Fibroblast of mammary gland (primary cell): ENCODE data around the gene ZDHHC11B.
"Not testable (repeated sequence)": the region's sequence is repeated elsewhere in the genome, so short reads cannot be mapped to it uniquely, and the experiment has no call there.

ENCODE experiments used
- DNase-seq: peaks from one replicate; pipeline ENCODE4 v3.0.0-alpha.2; 2010; ENCODE audit warnings: low read depth
- H3K4me3 ChIP-seq: 2 replicates; pipeline ENCODE4 v1.5.1; 2011; ENCODE audit warnings: low read depth, mild to moderate bottlenecking, low read length, moderate library complexity; ENCODE audit not compliant: control insufficient read depth
- CTCF ChIP-seq: conservative IDR thresholded peaks from 2 replicates; pipeline ENCODE4 v1.5.1; 2011; ENCODE audit warnings: low read depth, low read length, inconsistent platforms; ENCODE audit not compliant: control insufficient read depth, insufficient read depth

Gene ZDHHC11B

DNA sequence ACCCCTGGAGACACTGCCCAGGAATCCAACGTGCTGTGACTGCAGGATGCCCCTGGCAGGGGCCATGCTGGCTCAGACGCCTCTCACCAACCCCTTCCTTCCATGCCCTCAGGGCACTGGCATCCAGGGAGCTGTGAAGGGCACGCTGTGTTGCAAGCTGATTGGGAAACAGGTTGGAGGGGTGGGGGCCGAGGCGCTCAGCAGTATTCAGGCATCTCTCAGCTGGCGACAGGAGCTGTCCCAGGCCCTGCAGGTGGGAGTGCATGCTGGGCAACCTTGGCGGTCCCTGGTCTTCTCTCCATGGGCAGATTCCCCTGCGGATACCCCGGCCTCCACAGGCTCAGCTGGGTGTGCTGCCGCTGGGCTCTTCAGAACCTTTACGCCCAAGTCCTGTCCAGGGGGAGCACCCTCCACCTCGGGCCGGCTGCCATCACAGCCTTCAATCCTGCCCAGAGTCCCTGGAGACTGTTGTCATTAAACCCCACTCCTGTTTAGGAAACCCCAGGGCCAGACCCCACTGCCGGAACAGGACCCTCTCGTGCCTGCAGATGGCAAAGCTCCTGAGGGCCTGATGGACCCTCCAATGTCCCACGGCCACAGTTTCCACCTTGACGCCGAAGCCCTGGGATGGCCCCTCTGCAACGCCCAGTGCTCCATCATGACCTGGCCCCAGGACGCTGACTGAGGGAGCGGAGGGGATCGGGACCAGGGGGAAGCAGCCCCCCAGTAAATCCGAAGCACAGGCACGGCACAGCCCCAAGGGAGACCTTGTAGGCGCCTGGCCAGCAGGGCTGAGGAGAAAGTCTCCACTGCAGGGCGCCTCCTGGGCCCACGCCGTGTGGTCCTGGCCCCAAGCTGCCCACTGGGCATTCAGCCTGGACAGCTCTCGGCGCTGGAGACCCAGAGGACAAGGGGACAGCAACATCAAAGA, 100.7 kb downstream of the ZDHHC11B start:
- DNase-seq = no peak
- no peak for TF ChIP-seq CTCF
- H3K4me3 ChIP-seq = no peak overlapping the region

DNA sequence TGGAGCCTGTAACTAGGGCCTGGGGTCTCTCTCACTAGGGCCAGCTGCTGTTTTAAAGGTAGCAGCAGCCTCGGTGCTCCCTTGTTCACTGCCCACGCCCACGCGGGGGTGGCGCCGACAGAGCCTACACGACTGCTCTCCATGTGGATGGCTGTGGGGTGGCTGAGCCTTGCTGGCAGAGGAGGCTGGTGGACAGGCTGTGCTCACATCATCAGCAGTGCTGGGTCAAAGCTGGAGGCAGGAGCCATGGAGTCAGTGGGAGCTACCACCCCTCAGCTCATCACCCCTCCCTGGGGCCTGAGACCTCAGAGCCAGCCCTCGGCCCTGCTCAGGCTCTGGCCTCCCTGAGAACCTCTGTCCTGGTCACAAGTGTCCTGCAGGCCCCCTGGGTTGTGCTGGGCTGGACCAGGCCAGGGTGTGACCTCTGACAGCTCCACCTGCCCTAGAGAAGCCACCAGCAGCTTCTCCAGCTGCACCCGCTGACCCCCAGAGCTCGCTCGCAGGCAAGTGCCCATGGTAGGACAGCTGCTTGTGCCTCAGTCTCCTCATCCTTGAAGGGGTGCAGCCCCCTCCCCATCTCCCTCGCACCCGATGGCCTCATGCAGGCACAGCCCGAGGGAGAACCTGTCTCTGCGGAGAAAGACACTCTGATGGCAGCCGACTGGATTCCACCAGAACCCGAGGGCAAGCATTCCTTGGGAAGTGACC, 101.7 kb downstream of the ZDHHC11B start:
- not testable (repeated sequence) for DNase-seq, H3K4me3 ChIP-seq

GRCh38 chr5:682216-682615, 102.3 kb downstream of the ZDHHC11B start:
- not testable (repeated sequence) for DNase-seq, H3K4me3 ChIP-seq

DNA sequence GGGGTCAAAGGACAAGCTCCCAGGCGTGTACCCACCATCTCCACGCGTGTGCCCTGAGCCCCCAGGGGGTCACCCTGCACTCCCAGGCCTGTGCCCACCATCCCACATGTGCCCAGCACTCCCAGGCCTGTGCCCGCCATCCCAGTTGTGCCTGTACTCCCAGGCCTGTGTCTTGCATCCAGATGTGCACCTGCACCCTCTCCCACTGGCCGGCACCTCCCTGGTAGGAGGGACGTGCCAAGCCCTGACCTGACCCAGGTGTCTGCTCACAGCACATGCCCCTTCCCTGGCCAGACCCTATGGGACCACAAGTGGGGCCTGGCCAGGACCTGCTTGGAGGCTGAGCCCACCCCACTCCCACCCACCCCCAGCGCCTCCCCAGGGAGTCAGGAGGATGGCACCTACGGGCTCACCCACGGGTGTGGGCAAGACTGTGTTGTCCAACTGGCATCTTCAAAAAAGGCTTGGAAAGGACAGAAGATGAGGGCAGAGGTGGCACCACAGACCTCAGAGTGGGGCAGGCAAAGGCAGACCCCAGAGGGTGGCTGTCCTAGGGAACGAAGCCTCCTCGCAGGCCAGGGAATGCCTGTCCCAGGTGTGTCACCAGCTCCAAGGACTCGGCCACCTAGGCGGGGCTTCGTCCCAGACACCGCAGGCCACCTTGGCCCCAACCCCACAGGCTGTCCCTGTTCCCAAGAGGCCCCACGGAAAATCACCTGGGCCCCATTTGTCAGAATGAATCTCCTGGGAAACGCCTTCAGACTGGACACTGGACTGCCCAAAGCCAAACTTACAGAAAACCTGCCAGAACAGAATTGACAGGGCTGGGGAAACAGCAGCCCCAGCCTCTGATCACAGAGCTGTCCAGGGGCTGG, 103.0 kb downstream of the ZDHHC11B start:
- not testable (repeated sequence) for H3K4me3 ChIP-seq, DNase-seq

DNA sequence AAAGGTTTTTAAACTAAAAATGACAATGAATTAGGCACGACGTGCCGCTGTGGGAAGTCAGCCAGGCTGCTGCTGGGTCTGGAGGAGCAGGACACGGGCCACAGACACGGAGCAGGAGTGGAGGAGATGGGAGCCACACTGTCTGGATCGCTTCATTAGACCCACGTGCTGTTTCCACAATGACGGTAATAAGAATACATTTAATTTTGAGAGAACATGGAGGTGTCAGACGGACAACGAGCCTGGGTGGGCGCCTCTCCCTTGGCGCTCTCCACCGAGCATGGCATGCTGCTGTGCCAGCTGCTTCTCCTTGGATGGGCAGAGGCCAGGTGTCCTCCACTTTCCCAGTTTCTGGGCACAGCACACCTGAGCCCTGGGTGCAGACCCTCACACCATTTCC, 103.7 kb downstream of the ZDHHC11B start:
- not testable (repeated sequence) for DNase-seq, H3K4me3 ChIP-seq

DNA sequence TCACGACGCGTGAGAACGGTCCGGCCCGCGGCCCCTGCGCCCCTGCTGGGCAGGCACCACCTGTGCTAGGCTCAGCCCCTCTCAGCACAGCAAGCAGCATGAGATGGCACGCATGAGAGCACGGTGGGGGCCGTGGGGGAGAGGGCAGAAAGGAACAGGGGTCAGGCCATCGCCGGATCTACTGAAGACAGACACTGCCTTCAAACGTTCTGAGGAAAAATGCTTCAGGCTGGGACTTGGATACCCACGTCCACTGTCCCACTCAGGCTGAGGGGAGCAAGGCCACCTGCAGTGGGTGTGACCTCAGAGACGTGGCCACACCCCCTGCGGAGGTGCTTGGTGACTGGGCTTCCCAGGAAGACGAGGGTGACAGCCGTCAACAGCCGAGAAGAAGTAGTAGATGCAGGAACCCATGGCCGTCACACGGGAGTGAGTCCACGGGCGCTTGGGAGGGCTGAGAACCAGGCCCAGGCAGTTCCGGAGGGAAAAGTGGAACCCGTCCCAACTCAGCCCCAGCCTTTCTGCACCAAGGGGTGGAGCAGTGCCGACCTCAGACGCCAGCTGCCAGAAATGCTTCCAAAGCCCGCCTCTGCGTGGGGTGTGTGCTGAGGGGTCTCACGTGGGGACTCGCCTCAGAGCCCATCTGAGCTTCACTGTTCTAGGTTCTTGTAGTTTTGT, 104.3 kb downstream of the ZDHHC11B start:
- not testable (repeated sequence) for DNase-seq, H3K4me3 ChIP-seq

GRCh38 chr5:679166-679895, 105.2 kb downstream of the ZDHHC11B start:
- DNase-seq, H3K4me3 ChIP-seq: not testable (repeated sequence)

- DNase-seq, H3K4me3 ChIP-seq: not testable (repeated sequence)
Measured at GRCh38 chr5:678521-678920, 106.0 kb downstream of the ZDHHC11B start.

- H3K4me3 ChIP-seq = no peak overlapping the region
- no peak for DNase-seq
- no peak for TF ChIP-seq CTCF
Measured at GRCh38 chr5:677131-678101, 107.1 kb downstream of the ZDHHC11B start.
